Fibroblast of lung (primary cell): ENCODE measurements around the gene TBL3. TPM values are rescaled to one million over a fixed set of nuclear protein-coding genes. Genes with fewer than 3 reads are reported as not detected.

Source experiments
- DNase-seq, 2 donors: peaks; one replicate each; pipeline versions ENCODE4 v3.0.0 to v3.0.0-alpha.2; 2010; ENCODE audit warnings: low read depth in 2 of 2
- H2AFZ ChIP-seq: 2 replicates; pipeline ENCODE4 v1.5.1; 2012; ENCODE audit warnings: low read length, control low read depth, inconsistent platforms
- H3K27ac ChIP-seq: 2 replicates; pipeline ENCODE4 v1.5.1; 2011; ENCODE audit warnings: low read length, control low read depth; ENCODE audit not compliant: insufficient read depth
- H3K27me3 ChIP-seq: 2 replicates; pipeline ENCODE4 v1.5.1; 2011; ENCODE audit warnings: mild to moderate bottlenecking, low read length; ENCODE audit not compliant: control insufficient read depth, insufficient read depth
- H3K36me3 ChIP-seq: 2 replicates; pipeline ENCODE4 v1.5.1; 2011; ENCODE audit warnings: low read length; ENCODE audit not compliant: control insufficient read depth, insufficient read depth
- H3K4me1 ChIP-seq: 2 replicates; pipeline ENCODE4 v1.5.1; 2011; ENCODE audit warnings: low read length; ENCODE audit not compliant: control insufficient read depth, insufficient read depth; ENCODE audit errors: extremely low read depth
- H3K4me2 ChIP-seq: 2 replicates; pipeline ENCODE4 v1.5.1; 2011; ENCODE audit warnings: low read length, control low read depth; ENCODE audit not compliant: insufficient read depth; ENCODE audit errors: extremely low read depth
- H3K4me3 ChIP-seq, 4 experiments: fragments of 200-600 bp in 1 of 4; sonication (generic) in 1 of 4; replicated peaks in 1 of 4; 2 replicates each; pipeline ENCODE4 v1.5.1; 2011 to 2016; ENCODE audit warnings: low read length in 4 of 4, low read depth in 3 of 4, mild to moderate bottlenecking in 3 of 4, control low read depth in 2 of 4, inconsistent platforms in 1 of 4, mixed read lengths in 1 of 4; ENCODE audit not compliant: insufficient read depth in 1 of 4; ENCODE audit errors: control extremely low read depth in 1 of 4
- H3K79me2 ChIP-seq: 2 replicates; pipeline ENCODE4 v1.5.1; 2012; ENCODE audit warnings: mild to moderate bottlenecking, low read length, inconsistent platforms; ENCODE audit not compliant: control insufficient read depth, insufficient read depth
- H3K9ac ChIP-seq: 2 replicates; pipeline ENCODE4 v1.5.1; 2011; ENCODE audit warnings: mild to moderate bottlenecking, low read length, control low read depth; ENCODE audit not compliant: insufficient read depth
- H3K9me3 ChIP-seq: 2 replicates; pipeline ENCODE4 v1.5.1; 2012; ENCODE audit warnings: low read depth, low read length; ENCODE audit not compliant: control insufficient read depth, insufficient read depth
- H4K20me1 ChIP-seq: 2 replicates; pipeline ENCODE4 v1.5.1; 2011; ENCODE audit warnings: low read length; ENCODE audit not compliant: control insufficient read depth, insufficient read depth; ENCODE audit errors: extremely low read depth
- CTCF ChIP-seq, 2 donors: IDR thresholded peaks in 1 of 2; conservative IDR thresholded peaks in 1 of 2; 1 replicate in 1 of 2; 2 replicates in 1 of 2; pipeline ENCODE4 v1.5.1; 2011 to 2012; ENCODE audit warnings: low read length in 2 of 2, control low read depth in 1 of 2, inconsistent platforms in 1 of 2, low read depth in 1 of 2, mild to moderate bottlenecking in 1 of 2
- EZH2 ChIP-seq: IDR thresholded peaks from 2 replicates; pipeline ENCODE4 v1.5.1; 2012; ENCODE audit warnings: low read length, control low read depth, mild to moderate bottlenecking; ENCODE audit errors: missing control alignments
- polyA plus RNA-seq, 2 donors: library from polyadenylated mRNA; depleted of rRNA in 1 of 2; stranded (reverse) in 1 of 2; unstranded in 1 of 2; fragments of >200 nt; gene quantifications; 2 replicates each; pipeline ENCODE4 v1.2.1, GENCODE V29; 2011 to 2012; ENCODE audit warnings: missing spikeins in 1 of 2
- total RNA-seq: library from RNA; depleted of rRNA; stranded (reverse); fragments of >200 nt; gene quantifications from 2 replicates; pipeline ENCODE4 v1.2.1, GENCODE V29; 2014

TBL3 gene
- total and polyA plus RNA-seq, 2 donors (not counting 1 experiment from before 2014, with no cell fraction given), result 14.6 to 20.0 TPM

GRCh38 chr16:1929578-1930337 lies 42.1 kb upstream of the TBL3 start:
- Histone ChIP-seq H3K9me3 (no peaks in the 10 kb centered on the region), H3K4me1 (no peaks in the 10 kb centered on the region), H4K20me1 (no peaks in the 10 kb centered on the region), H3K27me3 (peaks cover 1% of the 10 kb centered on the region), H3K4me3 (peak overlapping the region; percentile 29 to 58 (median 32)), H3K4me2 (peak overlapping the region; percentile 68), H3K27ac (no peak overlapping the region), H2AFZ (peak overlapping the region; percentile 65), H3K9ac (peak overlapping the region; percentile 46), H3K36me3 (no peaks in the 10 kb centered on the region), H3K79me2 (no peaks in the 10 kb centered on the region)
- DNase-seq, result peak; percentile 67 to 80
- no peak for TF ChIP-seq EZH2
- TF ChIP-seq CTCF (conservative IDR thresholded peaks at IDR 0.05 in 1 of 2, IDR thresholded peaks at IDR 0.05 in 1 of 2; ENCODE audit: low read depth in 1 of 2, low read length in 2 of 2), result peak; percentile 47 to 75

- Histone ChIP-seq H4K20me1 (no peaks in the 10 kb centered on the region), H3K36me3 (no peaks in the 10 kb centered on the region), H3K4me3 (no peak overlapping the region), H3K4me2 (no peak overlapping the region), H3K4me1 (no peaks in the 10 kb centered on the region), H3K9me3 (no peaks in the 10 kb centered on the region), H3K9ac (no peak overlapping the region), H3K27me3 (no peaks in the 10 kb centered on the region), H3K27ac (no peak overlapping the region), H2AFZ (no peak overlapping the region), H3K79me2 (no peaks in the 10 kb centered on the region)
- TF ChIP-seq EZH2, result no peak
- no peak for TF ChIP-seq CTCF (conservative IDR thresholded peaks at IDR 0.05 in 1 of 2, IDR thresholded peaks at IDR 0.05 in 1 of 2; ENCODE audit: low read depth in 1 of 2, low read length in 2 of 2)
- DNase-seq, result no peak
Observed at GRCh38 chr16:1930338-1930720, 41.5 kb upstream of the TBL3 start.

- Histone ChIP-seq H3K9me3 (no peaks in the 10 kb centered on the region), H3K9ac (no peak overlapping the region), H2AFZ (no peak overlapping the region), H3K36me3 (no peaks in the 10 kb centered on the region), H3K4me3 (no peak overlapping the region), H3K27me3 (no peaks in the 10 kb centered on the region), H4K20me1 (no peaks in the 10 kb centered on the region), H3K4me2 (no peak overlapping the region), H3K79me2 (no peaks in the 10 kb centered on the region), H3K27ac (no peak overlapping the region), H3K4me1 (no peaks in the 10 kb centered on the region)
- TF ChIP-seq EZH2, result no peak
- TF ChIP-seq CTCF (conservative IDR thresholded peaks at IDR 0.05 in 1 of 2, IDR thresholded peaks at IDR 0.05 in 1 of 2; ENCODE audit: low read depth in 1 of 2, low read length in 2 of 2), result no peak
- DNase-seq, result peak; percentile 5 to 23
Observed at GRCh38 chr16:1932050-1933028, 39.5 kb upstream of the TBL3 start.
